Liver (tissue), 9 donors: Measurements from ENCODE around the gene ZSWIM6. TPM values are rescaled to one million over a fixed set of nuclear protein-coding genes. Genes with fewer than 3 reads are reported as not detected.

Source experiments
- DNase-seq: peaks from one replicate; pipeline ENCODE4 v3.0.0-alpha.2; 2017; ENCODE audit warnings: low spot score
- H3K27ac ChIP-seq, 2 donors: one replicate each; pipeline ENCODE4 v1.7.0; 2013; ENCODE audit warnings: inconsistent platforms in 2 of 2, low read length in 2 of 2, control low read depth in 1 of 2, low read depth in 1 of 2, mild to moderate bottlenecking in 1 of 2
- H3K27me3 ChIP-seq, 4 donors: one replicate each; pipeline versions ENCODE4 v1.6.1 to v1.7.0; 2013; ENCODE audit warnings: low read length in 3 of 4, inconsistent platforms in 1 of 4, mild to moderate bottlenecking in 1 of 4, moderate library complexity in 1 of 4; ENCODE audit not compliant: control insufficient read depth in 4 of 4, insufficient read depth in 4 of 4
- H3K36me3 ChIP-seq, 4 donors: one replicate each; pipeline versions ENCODE4 v1.6.1 to v1.7.0; 2013; ENCODE audit warnings: low read length in 3 of 4, mild to moderate bottlenecking in 3 of 4, low read depth in 1 of 4, moderate library complexity in 1 of 4; ENCODE audit not compliant: control insufficient read depth in 4 of 4, insufficient read depth in 3 of 4
- H3K4me1 ChIP-seq, 4 donors: one replicate each; pipeline versions ENCODE4 v1.6.1 to v1.7.0; 2013; ENCODE audit warnings: low read length in 3 of 4, mild to moderate bottlenecking in 3 of 4, moderate library complexity in 1 of 4; ENCODE audit not compliant: control insufficient read depth in 4 of 4, insufficient read depth in 4 of 4
- H3K4me3 ChIP-seq, 3 donors: one replicate each; pipeline versions ENCODE4 v1.6.1 to v1.7.0; 2013; ENCODE audit warnings: low read length in 3 of 3, control low read depth in 1 of 3, low read depth in 1 of 3, mild to moderate bottlenecking in 1 of 3
- H3K9ac ChIP-seq, 2 donors: one replicate each; pipeline ENCODE4 v1.7.0; 2013; ENCODE audit warnings: low read length in 2 of 2, mild to moderate bottlenecking in 2 of 2, moderate library complexity in 2 of 2, control low read depth in 1 of 2, low read depth in 1 of 2
- H3K9me3 ChIP-seq, 4 donors: one replicate each; pipeline versions ENCODE4 v1.6.1 to v1.7.0; 2013; ENCODE audit warnings: low read length in 3 of 4; ENCODE audit not compliant: control insufficient read depth in 4 of 4
- ATF3 ChIP-seq: IDR thresholded peaks from 2 replicates; pipeline ENCODE4 v1.6.1; 2016; ENCODE audit warnings: antibody characterized with exemption
- EGR1 ChIP-seq, 2 donors: IDR thresholded peaks; 2 replicates each; pipeline ENCODE4 v1.6.1; 2016 to 2018; ENCODE audit warnings: antibody characterized with exemption in 2 of 2, low read depth in 2 of 2
- FOXA1 ChIP-seq: IDR thresholded peaks from 2 replicates; pipeline ENCODE4 v1.6.1; 2016; ENCODE audit warnings: antibody characterized with exemption
- FOXA2 ChIP-seq: IDR thresholded peaks from 2 replicates; pipeline ENCODE4 v1.6.1; 2016; ENCODE audit warnings: antibody characterized with exemption
- GABPA ChIP-seq, 2 donors: IDR thresholded peaks in 1 of 2; conservative IDR thresholded peaks in 1 of 2; 2 replicates each; pipeline ENCODE4 v1.6.1; 2016; ENCODE audit warnings: antibody characterized with exemption in 2 of 2, mild to moderate bottlenecking in 1 of 2, moderate library complexity in 1 of 2
- MAX ChIP-seq: IDR thresholded peaks from 2 replicates; pipeline ENCODE4 v1.6.1; 2016; ENCODE audit warnings: antibody characterized with exemption
- NR2F2 ChIP-seq: IDR thresholded peaks from 2 replicates; pipeline ENCODE4 v1.6.1; 2016; ENCODE audit warnings: antibody characterized with exemption
- RAD21 ChIP-seq, 2 donors: IDR thresholded peaks; 2 replicates each; pipeline ENCODE4 v1.6.1; 2016; ENCODE audit warnings: antibody characterized with exemption in 2 of 2, mild to moderate bottlenecking in 2 of 2
- REST ChIP-seq: IDR thresholded peaks from 2 replicates; pipeline ENCODE4 v1.6.1; 2016; ENCODE audit warnings: antibody characterized with exemption, mild to moderate bottlenecking
- RXRA ChIP-seq, 2 donors: IDR thresholded peaks; 2 replicates each; pipeline ENCODE4 v1.6.1; 2017 to 2018; ENCODE audit warnings: antibody characterized with exemption in 2 of 2, mild to moderate bottlenecking in 1 of 2
- TAF1 ChIP-seq: conservative IDR thresholded peaks from 2 replicates; pipeline ENCODE4 v1.6.1; 2016; ENCODE audit warnings: antibody characterized with exemption, mild to moderate bottlenecking
- YY1 ChIP-seq: IDR thresholded peaks from 2 replicates; pipeline ENCODE4 v1.6.1; 2016; ENCODE audit warnings: antibody characterized with exemption, mild to moderate bottlenecking
- ZBTB33 ChIP-seq: IDR thresholded peaks from 2 replicates; pipeline ENCODE4 v1.6.1; 2016; ENCODE audit warnings: antibody characterized with exemption
- WGBS: extraction: QIAGEN DNeasy Blood & Tissue Kit; methylation state at CpG from one replicate; pipeline ENCODE4 v1.1.7; 2013; 5-methylcytosine and 5-hydroxymethylcytosine counted together
- polyA plus RNA-seq, 2 donors: library from polyadenylated mRNA; stranded (reverse) in 1 of 2; unstranded in 1 of 2; fragments of 200-250 nt in 1 of 2; fragments of >200 nt in 1 of 2; fragmentation: Nextera tagmentation in 1 of 2; extraction: Ambion mirVana in 1 of 2; gene quantifications; one replicate each; pipeline versions ENCODE4 v1.2.1 to v1.2.3, GENCODE V29; 2013 to 2015
- total RNA-seq, 2 donors: library from RNA; depleted of rRNA; stranded (reverse); fragments of >200 nt; gene quantifications; one replicate each; pipeline ENCODE4 v1.2.3, GENCODE V29; 2014
- donor health status: healthy.
- donor health status: healthy.
- donor health status: healthy.
- donor health status: healthy.
- donor health status: healthy.

The ZSWIM6 gene
- total and polyA plus RNA-seq, 4 donors: 1.3 to 5.2 (median 3.3) TPM

- TF ChIP-seq RXRA (IDR thresholded peaks at IDR 0.05) (no peak), REST (no peak), FOXA1 (no peak), TAF1 (no peak), YY1 (no peak), GABPA (IDR thresholded peaks at IDR 0.05 in 1 of 2, conservative IDR thresholded peaks at IDR 0.05 in 1 of 2) (no peak), EGR1 (IDR thresholded peaks at IDR 0.05; ENCODE audit: low read depth in 2 of 2) (no peak), MAX (no peak), ATF3 (no peak), FOXA2 (no peak), RAD21 (IDR thresholded peaks at IDR 0.05) (no peak), NR2F2 (no peak)
- WGBS: 88% methylated on average over 3 of the region's 3 CpGs
- Histone ChIP-seq H3K27me3 (no peaks in the 10 kb centered on the region), H3K4me1 (no peaks in the 10 kb centered on the region), H3K27ac (no peak overlapping the region), H3K4me3 (no peak overlapping the region), H3K9ac (no peak overlapping the region), H3K9me3 (no peaks in the 10 kb centered on the region), H3K36me3 (no peaks in the 10 kb centered on the region)
- no peak for DNase-seq
Measured at GRCh38 chr5:61563401-61563800, 231.3 kb downstream of the ZSWIM6 start.

- no peak for DNase-seq
- Histone ChIP-seq H3K36me3 (no peaks in the 10 kb centered on the region), H3K27ac (no peak overlapping the region), H3K4me3 (no peak overlapping the region), H3K27me3 (no peaks in the 10 kb centered on the region), H3K4me1 (no peaks in the 10 kb centered on the region), H3K9me3 (no peaks in the 10 kb centered on the region), H3K9ac (no peak overlapping the region)
- WGBS: 89% methylated on average over 5 of the region's 5 CpGs
- no peak for TF ChIP-seq FOXA1
- no peak for TF ChIP-seq MAX
- no peak for TF ChIP-seq ZBTB33
Measured at GRCh38 chr5:61567337-61567736, 235.3 kb downstream of the ZSWIM6 start.
